Liver (tissue), 9 donors: ENCODE measurements around the gene CHRNA9. TPM values are rescaled to one million over a fixed set of nuclear protein-coding genes. Genes with fewer than 3 reads are reported as not detected.
"Not testable (repeated sequence)": the region's sequence is repeated elsewhere in the genome, so short reads cannot be mapped to it uniquely, and the experiment has no call there.

Experiments
- DNase-seq: peaks from one replicate; pipeline ENCODE4 v3.0.0-alpha.2; 2017; ENCODE audit warnings: low spot score
- H3K27ac ChIP-seq, 2 donors: one replicate each; pipeline ENCODE4 v1.7.0; 2013; ENCODE audit warnings: inconsistent platforms in 2 of 2, low read length in 2 of 2, control low read depth in 1 of 2, low read depth in 1 of 2, mild to moderate bottlenecking in 1 of 2
- H3K27me3 ChIP-seq, 4 donors: one replicate each; pipeline versions ENCODE4 v1.6.1 to v1.7.0; 2013; ENCODE audit warnings: low read length in 3 of 4, inconsistent platforms in 1 of 4, mild to moderate bottlenecking in 1 of 4, moderate library complexity in 1 of 4; ENCODE audit not compliant: control insufficient read depth in 4 of 4, insufficient read depth in 4 of 4
- H3K36me3 ChIP-seq, 4 donors: one replicate each; pipeline versions ENCODE4 v1.6.1 to v1.7.0; 2013; ENCODE audit warnings: low read length in 3 of 4, mild to moderate bottlenecking in 3 of 4, low read depth in 1 of 4, moderate library complexity in 1 of 4; ENCODE audit not compliant: control insufficient read depth in 4 of 4, insufficient read depth in 3 of 4
- H3K4me1 ChIP-seq, 4 donors: one replicate each; pipeline versions ENCODE4 v1.6.1 to v1.7.0; 2013; ENCODE audit warnings: low read length in 3 of 4, mild to moderate bottlenecking in 3 of 4, moderate library complexity in 1 of 4; ENCODE audit not compliant: control insufficient read depth in 4 of 4, insufficient read depth in 4 of 4
- H3K4me3 ChIP-seq, 3 donors: one replicate each; pipeline versions ENCODE4 v1.6.1 to v1.7.0; 2013; ENCODE audit warnings: low read length in 3 of 3, control low read depth in 1 of 3, low read depth in 1 of 3, mild to moderate bottlenecking in 1 of 3
- H3K9ac ChIP-seq, 2 donors: one replicate each; pipeline ENCODE4 v1.7.0; 2013; ENCODE audit warnings: low read length in 2 of 2, mild to moderate bottlenecking in 2 of 2, moderate library complexity in 2 of 2, control low read depth in 1 of 2, low read depth in 1 of 2
- H3K9me3 ChIP-seq, 4 donors: one replicate each; pipeline versions ENCODE4 v1.6.1 to v1.7.0; 2013; ENCODE audit warnings: low read length in 3 of 4; ENCODE audit not compliant: control insufficient read depth in 4 of 4
- FOXA1 ChIP-seq: IDR thresholded peaks from 2 replicates; pipeline ENCODE4 v1.6.1; 2016; ENCODE audit warnings: antibody characterized with exemption
- FOXA2 ChIP-seq: IDR thresholded peaks from 2 replicates; pipeline ENCODE4 v1.6.1; 2016; ENCODE audit warnings: antibody characterized with exemption
- GABPA ChIP-seq, 2 donors: IDR thresholded peaks in 1 of 2; conservative IDR thresholded peaks in 1 of 2; 2 replicates each; pipeline ENCODE4 v1.6.1; 2016; ENCODE audit warnings: antibody characterized with exemption in 2 of 2, mild to moderate bottlenecking in 1 of 2, moderate library complexity in 1 of 2
- HNF4A ChIP-seq, 2 donors: conservative IDR thresholded peaks; 2 replicates each; pipeline ENCODE4 v1.6.1; 2016; ENCODE audit warnings: antibody characterized with exemption in 2 of 2, mild to moderate bottlenecking in 2 of 2
- HNF4G ChIP-seq: IDR thresholded peaks from 2 replicates; pipeline ENCODE4 v1.6.1; 2016; ENCODE audit warnings: antibody characterized with exemption
- JUND ChIP-seq, 2 donors: IDR thresholded peaks; 2 replicates each; pipeline ENCODE4 v1.6.1; 2016; ENCODE audit warnings: antibody characterized with exemption in 2 of 2
- RAD21 ChIP-seq, 2 donors: IDR thresholded peaks; 2 replicates each; pipeline ENCODE4 v1.6.1; 2016; ENCODE audit warnings: antibody characterized with exemption in 2 of 2, mild to moderate bottlenecking in 2 of 2
- RXRA ChIP-seq, 2 donors: IDR thresholded peaks; 2 replicates each; pipeline ENCODE4 v1.6.1; 2017 to 2018; ENCODE audit warnings: antibody characterized with exemption in 2 of 2, mild to moderate bottlenecking in 1 of 2
- SP1 ChIP-seq: IDR thresholded peaks from 2 replicates; pipeline ENCODE4 v1.6.1; 2018; ENCODE audit warnings: antibody characterized with exemption, mild to moderate bottlenecking
- TAF1 ChIP-seq: conservative IDR thresholded peaks from 2 replicates; pipeline ENCODE4 v1.6.1; 2016; ENCODE audit warnings: antibody characterized with exemption, mild to moderate bottlenecking
- YY1 ChIP-seq: IDR thresholded peaks from 2 replicates; pipeline ENCODE4 v1.6.1; 2016; ENCODE audit warnings: antibody characterized with exemption, mild to moderate bottlenecking
- ZBTB33 ChIP-seq: IDR thresholded peaks from 2 replicates; pipeline ENCODE4 v1.6.1; 2016; ENCODE audit warnings: antibody characterized with exemption
- WGBS: extraction: QIAGEN DNeasy Blood & Tissue Kit; methylation state at CpG from one replicate; pipeline ENCODE4 v1.1.7; 2013; 5-methylcytosine and 5-hydroxymethylcytosine counted together
- polyA plus RNA-seq, 2 donors: library from polyadenylated mRNA; stranded (reverse) in 1 of 2; unstranded in 1 of 2; fragments of 200-250 nt in 1 of 2; fragments of >200 nt in 1 of 2; fragmentation: Nextera tagmentation in 1 of 2; extraction: Ambion mirVana in 1 of 2; gene quantifications; one replicate each; pipeline versions ENCODE4 v1.2.1 to v1.2.3, GENCODE V29; 2013 to 2015
- total RNA-seq, 2 donors: library from RNA; depleted of rRNA; stranded (reverse); fragments of >200 nt; gene quantifications; one replicate each; pipeline ENCODE4 v1.2.3, GENCODE V29; 2014
- TF ChIP-seq, protein P1 (sequence below): IDR thresholded peaks from 2 replicates; pipeline ENCODE4 v1.6.1; 2016; ENCODE audit warnings: antibody characterized with exemption, mild to moderate bottlenecking
- TF ChIP-seq, protein P2 (sequence below): IDR thresholded peaks from 2 replicates; pipeline ENCODE4 v1.6.1; 2016; ENCODE audit warnings: antibody characterized with exemption
- donor health status: healthy.
- donor health status: healthy.
- donor health status: healthy.
- donor health status: healthy.
- donor health status: healthy.

The CHRNA9 gene
- total and polyA plus RNA-seq, 4 donors = not detected

DNA sequence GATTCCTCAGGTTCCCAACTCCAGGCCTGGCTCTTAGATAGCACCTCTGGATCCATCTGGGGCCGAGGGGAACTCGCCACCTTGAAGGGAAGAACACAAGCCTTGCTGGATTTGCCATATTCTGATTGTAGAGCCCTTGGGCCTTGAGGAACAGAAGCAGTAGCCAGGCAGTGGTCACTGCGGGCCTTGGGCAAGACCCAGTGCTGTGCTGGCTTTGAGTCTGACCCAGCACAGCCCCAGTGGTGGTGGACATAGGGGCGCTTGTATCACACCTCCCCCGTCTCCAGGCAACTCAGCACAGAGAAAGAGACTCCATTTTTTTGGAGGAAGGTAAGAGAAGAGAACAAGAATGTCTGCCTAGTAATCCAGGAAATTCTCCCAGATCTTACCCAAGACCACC lies 45.5 kb downstream of the CHRNA9 start (continued):
- TF ChIP-seq, protein P1, sequence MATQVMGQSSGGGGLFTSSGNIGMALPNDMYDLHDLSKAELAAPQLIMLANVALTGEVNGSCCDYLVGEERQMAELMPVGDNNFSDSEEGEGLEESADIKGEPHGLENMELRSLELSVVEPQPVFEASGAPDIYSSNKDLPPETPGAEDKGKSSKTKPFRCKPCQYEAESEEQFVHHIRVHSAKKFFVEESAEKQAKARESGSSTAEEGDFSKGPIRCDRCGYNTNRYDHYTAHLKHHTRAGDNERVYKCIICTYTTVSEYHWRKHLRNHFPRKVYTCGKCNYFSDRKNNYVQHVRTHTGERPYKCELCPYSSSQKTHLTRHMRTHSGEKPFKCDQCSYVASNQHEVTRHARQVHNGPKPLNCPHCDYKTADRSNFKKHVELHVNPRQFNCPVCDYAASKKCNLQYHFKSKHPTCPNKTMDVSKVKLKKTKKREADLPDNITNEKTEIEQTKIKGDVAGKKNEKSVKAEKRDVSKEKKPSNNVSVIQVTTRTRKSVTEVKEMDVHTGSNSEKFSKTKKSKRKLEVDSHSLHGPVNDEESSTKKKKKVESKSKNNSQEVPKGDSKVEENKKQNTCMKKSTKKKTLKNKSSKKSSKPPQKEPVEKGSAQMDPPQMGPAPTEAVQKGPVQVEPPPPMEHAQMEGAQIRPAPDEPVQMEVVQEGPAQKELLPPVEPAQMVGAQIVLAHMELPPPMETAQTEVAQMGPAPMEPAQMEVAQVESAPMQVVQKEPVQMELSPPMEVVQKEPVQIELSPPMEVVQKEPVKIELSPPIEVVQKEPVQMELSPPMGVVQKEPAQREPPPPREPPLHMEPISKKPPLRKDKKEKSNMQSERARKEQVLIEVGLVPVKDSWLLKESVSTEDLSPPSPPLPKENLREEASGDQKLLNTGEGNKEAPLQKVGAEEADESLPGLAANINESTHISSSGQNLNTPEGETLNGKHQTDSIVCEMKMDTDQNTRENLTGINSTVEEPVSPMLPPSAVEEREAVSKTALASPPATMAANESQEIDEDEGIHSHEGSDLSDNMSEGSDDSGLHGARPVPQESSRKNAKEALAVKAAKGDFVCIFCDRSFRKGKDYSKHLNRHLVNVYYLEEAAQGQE = no peak

GRCh38 chr4:40388239-40388638 lies 53.1 kb downstream of the CHRNA9 start:
- H3K36me3 ChIP-seq = no peaks in the 10 kb centered on the region
- TF ChIP-seq RXRA (IDR thresholded peaks at IDR 0.05) (no peak), SP1 (no peak), FOXA2 (no peak), RAD21 (IDR thresholded peaks at IDR 0.05) (no peak), TAF1 (no peak), HNF4G (no peak)
- TF ChIP-seq, protein P1 = no peak
- H3K9ac ChIP-seq = no peak overlapping the region
- no peaks in the 10 kb centered on the region for H3K4me1 ChIP-seq
- H3K4me3 ChIP-seq = no peak overlapping the region
- no peaks in the 10 kb centered on the region for H3K9me3 ChIP-seq
- WGBS = 82% methylated on average over 6 of the region's 6 CpGs
- H3K27me3 ChIP-seq = no peaks in the 10 kb centered on the region
- H3K27ac ChIP-seq = no peak overlapping the region
- no peak for DNase-seq

- Histone ChIP-seq H3K36me3 (no peaks in the 10 kb centered on the region), H3K9me3 (no peaks in the 10 kb centered on the region), H3K9ac (no peak overlapping the region), H3K27ac (no peak overlapping the region), H3K4me1 (no peaks in the 10 kb centered on the region), H3K4me3 (no peak overlapping the region), H3K27me3 (no peaks in the 10 kb centered on the region)
- TF ChIP-seq, protein P1 = no peak
- TF ChIP-seq TAF1 (no peak), RAD21 (IDR thresholded peaks at IDR 0.05) (no peak), ZBTB33 (no peak), YY1 (no peak), GABPA (IDR thresholded peaks at IDR 0.05 in 1 of 2, conservative IDR thresholded peaks at IDR 0.05 in 1 of 2) (no peak), FOXA2 (no peak), HNF4A (conservative IDR thresholded peaks at IDR 0.05) (no peak), FOXA1 (no peak), JUND (IDR thresholded peaks at IDR 0.05) (no peak)
- TF ChIP-seq, protein P2, sequence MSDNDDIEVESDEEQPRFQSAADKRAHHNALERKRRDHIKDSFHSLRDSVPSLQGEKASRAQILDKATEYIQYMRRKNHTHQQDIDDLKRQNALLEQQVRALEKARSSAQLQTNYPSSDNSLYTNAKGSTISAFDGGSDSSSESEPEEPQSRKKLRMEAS = no peak
- WGBS = 95% methylated on average over 4 of the region's 4 CpGs
- no peak for DNase-seq
Measured at GRCh38 chr4:40389986-40390385, 54.9 kb downstream of the CHRNA9 start.

DNA sequence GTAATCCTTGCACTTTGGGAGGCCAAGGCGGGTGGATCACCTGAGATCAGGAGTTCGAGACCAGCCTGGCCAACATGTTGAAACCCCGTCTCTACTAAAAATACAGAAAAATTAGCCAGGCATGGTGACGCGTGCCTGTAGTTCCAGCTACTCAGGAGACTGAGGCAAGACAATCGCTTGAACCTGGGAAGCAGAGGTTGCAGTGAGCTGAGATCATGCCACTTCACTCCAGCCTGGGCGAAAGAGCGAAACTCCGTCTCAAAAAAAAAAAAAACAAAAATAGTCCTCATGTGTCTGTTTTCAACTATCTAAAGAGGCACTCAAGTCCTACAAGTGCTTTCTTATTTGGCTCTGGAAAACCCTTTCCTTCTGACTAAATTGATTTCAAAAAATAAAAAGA lies 57.1 kb downstream of the CHRNA9 start:
- not testable (repeated sequence) for H3K4me3 ChIP-seq, H3K9me3 ChIP-seq, H3K36me3 ChIP-seq, H3K27me3 ChIP-seq, H3K9ac ChIP-seq, H3K27ac ChIP-seq, DNase-seq
- WGBS = 96% methylated on average over 9 of the region's 9 CpGs
- peaks cover 2 to 15% (median 12%) of the 10 kb centered on the region in 4 donors for H3K4me1 ChIP-seq
